Vagina (tissue), 2 donors: ENCODE data around the gene RBM12.

ENCODE experiments used
- POLR2AphosphoS5 ChIP-seq, 2 donors: sonication (generic); formaldehyde crosslinking; IDR thresholded peaks; one replicate each; pipeline ENCODE4 v1.9.0; 2017; ENCODE audit warnings: antibody characterized with exemption in 2 of 2, mild to moderate bottlenecking in 2 of 2, low read depth in 1 of 2; ENCODE audit not compliant: insufficient read depth in 1 of 2
- TF ChIP-seq, protein P1 (sequence below), 3 experiments: fragments of 450-650 bp in 2 of 3; fragments of 200-600 bp in 1 of 3; sonication (generic) in 1 of 3; IDR thresholded peaks; one replicate each; pipeline ENCODE4 v1.5.1; 2017 to 2019; ENCODE audit warnings: antibody characterized with exemption in 3 of 3, mild to moderate bottlenecking in 2 of 3, moderate library complexity in 2 of 3

DNA sequence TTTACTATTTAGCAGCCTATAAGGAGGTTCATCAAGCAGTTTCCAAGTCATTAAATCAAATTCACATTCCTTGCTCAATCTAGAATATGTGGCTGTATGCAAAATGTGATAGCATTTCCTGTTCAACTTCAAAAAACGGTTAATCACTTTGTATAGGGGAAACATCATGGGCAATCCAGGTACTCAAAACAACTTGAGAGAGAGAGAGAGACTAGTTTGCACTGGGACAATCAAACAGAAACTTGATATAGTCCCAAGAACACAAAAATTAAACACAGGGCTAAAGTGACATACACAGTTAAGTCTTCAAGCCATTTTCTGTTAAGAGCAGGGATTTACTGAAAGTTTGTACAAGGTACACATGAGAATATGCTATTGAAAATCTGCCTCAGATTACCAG, 7.4 kb downstream of the RBM12 start:
- TF ChIP-seq, protein P1, sequence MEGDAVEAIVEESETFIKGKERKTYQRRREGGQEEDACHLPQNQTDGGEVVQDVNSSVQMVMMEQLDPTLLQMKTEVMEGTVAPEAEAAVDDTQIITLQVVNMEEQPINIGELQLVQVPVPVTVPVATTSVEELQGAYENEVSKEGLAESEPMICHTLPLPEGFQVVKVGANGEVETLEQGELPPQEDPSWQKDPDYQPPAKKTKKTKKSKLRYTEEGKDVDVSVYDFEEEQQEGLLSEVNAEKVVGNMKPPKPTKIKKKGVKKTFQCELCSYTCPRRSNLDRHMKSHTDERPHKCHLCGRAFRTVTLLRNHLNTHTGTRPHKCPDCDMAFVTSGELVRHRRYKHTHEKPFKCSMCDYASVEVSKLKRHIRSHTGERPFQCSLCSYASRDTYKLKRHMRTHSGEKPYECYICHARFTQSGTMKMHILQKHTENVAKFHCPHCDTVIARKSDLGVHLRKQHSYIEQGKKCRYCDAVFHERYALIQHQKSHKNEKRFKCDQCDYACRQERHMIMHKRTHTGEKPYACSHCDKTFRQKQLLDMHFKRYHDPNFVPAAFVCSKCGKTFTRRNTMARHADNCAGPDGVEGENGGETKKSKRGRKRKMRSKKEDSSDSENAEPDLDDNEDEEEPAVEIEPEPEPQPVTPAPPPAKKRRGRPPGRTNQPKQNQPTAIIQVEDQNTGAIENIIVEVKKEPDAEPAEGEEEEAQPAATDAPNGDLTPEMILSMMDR (IDR thresholded peaks at IDR 0.05), result no peak
- TF ChIP-seq POLR2AphosphoS5 (IDR thresholded peaks at IDR 0.05; ENCODE audit: insufficient read depth in 1 of 2, low read depth in 1 of 2), result no peak
